ENCODE measurements around the gene CALHM5. TPM values are rescaled to one million over a fixed set of nuclear protein-coding genes. Genes with fewer than 3 reads are reported as not detected.

The CALHM5 gene
- total RNA-seq, 2 experiments from 2014 or later, result not detected

- H3K27me3 Mint-ChIP-seq, result peaks cover 15% of the 10 kb centered on the region
- H3K36me3 Mint-ChIP-seq (ENCODE audit: low read depth), result no peaks in the 10 kb centered on the region
- intact Hi-C loops (cut with micrococcal nuclease), result no loop called here
- no peak within 1 kb of the TSS for H3K27ac Mint-ChIP-seq
- H3K4me1 Mint-ChIP-seq (ENCODE audit: low read depth), result no peaks in the 10 kb centered on the region
- ATAC-seq (no peak), DNase-seq (no peak)
- ChIA-PET POLR2A (interaction anchor here (0.7 to 1.0 kb wide), 3 partner anchors 10 to 274 kb away, joined by 3 to 4 read pairs (median 4); no protein-coding TSS in a partner anchor), CTCF (interaction anchor here (0.8 to 1.3 kb wide), 2 partner anchors 9 to 17 kb away, joined by 3 to 5 read pairs; no protein-coding TSS in a partner anchor)
- TF ChIP-seq, protein P1, sequence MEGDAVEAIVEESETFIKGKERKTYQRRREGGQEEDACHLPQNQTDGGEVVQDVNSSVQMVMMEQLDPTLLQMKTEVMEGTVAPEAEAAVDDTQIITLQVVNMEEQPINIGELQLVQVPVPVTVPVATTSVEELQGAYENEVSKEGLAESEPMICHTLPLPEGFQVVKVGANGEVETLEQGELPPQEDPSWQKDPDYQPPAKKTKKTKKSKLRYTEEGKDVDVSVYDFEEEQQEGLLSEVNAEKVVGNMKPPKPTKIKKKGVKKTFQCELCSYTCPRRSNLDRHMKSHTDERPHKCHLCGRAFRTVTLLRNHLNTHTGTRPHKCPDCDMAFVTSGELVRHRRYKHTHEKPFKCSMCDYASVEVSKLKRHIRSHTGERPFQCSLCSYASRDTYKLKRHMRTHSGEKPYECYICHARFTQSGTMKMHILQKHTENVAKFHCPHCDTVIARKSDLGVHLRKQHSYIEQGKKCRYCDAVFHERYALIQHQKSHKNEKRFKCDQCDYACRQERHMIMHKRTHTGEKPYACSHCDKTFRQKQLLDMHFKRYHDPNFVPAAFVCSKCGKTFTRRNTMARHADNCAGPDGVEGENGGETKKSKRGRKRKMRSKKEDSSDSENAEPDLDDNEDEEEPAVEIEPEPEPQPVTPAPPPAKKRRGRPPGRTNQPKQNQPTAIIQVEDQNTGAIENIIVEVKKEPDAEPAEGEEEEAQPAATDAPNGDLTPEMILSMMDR (IDR thresholded peaks at IDR 0.05), result no peak
- no peaks in the 10 kb centered on the region for H3K9me3 Mint-ChIP-seq
- H3K4me3 Mint-ChIP-seq, result no peak within 1 kb of the TSS
Measured at GRCh38 chr6:116553451-116553850, 42.0 kb downstream of the CALHM5 start, which contains the start of gene CALHM4. Gene CALHM4, plus strand, starts transcription at chr6:116553751. Its CDS starts 43 bp downstream, at chr6:116553794.

DNA sequence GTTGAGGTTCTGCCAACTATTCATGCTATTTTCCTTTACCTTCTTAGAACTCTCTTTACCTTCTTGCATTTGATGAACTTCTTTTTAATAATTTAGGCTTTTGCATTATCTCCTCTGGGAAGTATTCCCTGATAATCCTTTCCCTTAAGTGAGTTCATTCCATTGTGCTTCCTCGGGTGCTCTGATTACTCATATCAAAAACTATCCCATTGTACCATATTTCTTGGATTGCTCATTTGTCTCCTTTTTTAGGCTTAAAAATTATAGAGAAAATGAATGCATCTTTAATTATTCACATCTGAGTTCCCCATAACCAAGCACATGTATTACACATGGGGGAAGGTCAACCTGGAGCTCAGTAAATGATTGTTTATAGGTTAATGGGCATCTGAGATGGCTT lies 44.6 kb downstream of the CALHM5 start:
- POLR2A ChIA-PET, result interaction anchor here (1.1 kb wide), 1 partner anchor 14 kb away, joined by 3 read pairs; no protein-coding TSS in a partner anchor
- no peak overlapping the region for H3K27ac Mint-ChIP-seq
- TF ChIP-seq, protein P1 (IDR thresholded peaks at IDR 0.05), result no peak
- H3K27me3 Mint-ChIP-seq, result peaks cover 11% of the 10 kb centered on the region
- CTCF ChIA-PET, result interaction anchor here (1.1 to 3.8 kb wide), 3 partner anchors 9 to 268 kb away, joined by 3 to 15 read pairs (median 6); no protein-coding TSS in a partner anchor
- no peaks in the 10 kb centered on the region for H3K36me3 Mint-ChIP-seq (ENCODE audit: low read depth)
- H3K4me1 Mint-ChIP-seq (ENCODE audit: low read depth), result no peaks in the 10 kb centered on the region
- intact Hi-C loops (cut with micrococcal nuclease), result no loop called here
- no peaks in the 10 kb centered on the region for H3K9me3 Mint-ChIP-seq
- DNase-seq (no peak), ATAC-seq (no peak)
- H3K4me3 Mint-ChIP-seq, result no peak overlapping the region

- H3K4me1 Mint-ChIP-seq (ENCODE audit: low read depth), result no peaks in the 10 kb centered on the region
- POLR2A ChIA-PET, result no interaction called here
- H3K27me3 Mint-ChIP-seq, result peaks cover 9% of the 10 kb centered on the region
- TF ChIP-seq, protein P1 (IDR thresholded peaks at IDR 0.05), result no peak
- H3K27ac Mint-ChIP-seq, result no peak overlapping the region
- CTCF ChIA-PET, result interaction anchor here (2.0 to 3.8 kb wide), 2 partner anchors 269 to 340 kb away, joined by 5 to 15 read pairs; no protein-coding TSS in a partner anchor
- no peak for ATAC-seq
- intact Hi-C loops (cut with micrococcal nuclease), result no loop called here
- H3K36me3 Mint-ChIP-seq (ENCODE audit: low read depth), result no peaks in the 10 kb centered on the region
- H3K9me3 Mint-ChIP-seq, result no peaks in the 10 kb centered on the region
- DNase-seq, result no peak
- H3K4me3 Mint-ChIP-seq, result no peak overlapping the region
Measured at GRCh38 chr6:116556814-116557415, 45.5 kb downstream of the CALHM5 start.

DNA sequence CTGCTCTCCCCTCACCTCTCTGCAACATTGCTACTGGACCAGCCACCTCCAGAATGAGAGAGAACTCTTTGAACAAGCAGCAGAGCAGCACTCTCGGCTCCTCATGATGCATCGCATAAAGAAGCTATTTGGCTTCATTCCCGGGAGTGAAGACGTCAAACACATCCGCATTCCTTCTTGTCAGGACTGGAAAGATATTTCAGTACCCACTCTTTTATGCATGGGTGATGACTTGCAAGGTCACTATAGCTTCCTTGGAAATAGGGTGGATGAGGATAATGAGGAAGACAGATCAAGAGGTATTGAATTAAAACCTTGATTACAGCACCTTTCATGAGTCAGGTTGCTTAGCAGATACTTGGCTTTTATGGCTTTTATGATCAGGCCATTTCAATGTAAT lies 46.5 kb downstream of the CALHM5 start:
- POLR2A ChIA-PET, result no interaction called here
- H3K36me3 Mint-ChIP-seq (ENCODE audit: low read depth), result no peaks in the 10 kb centered on the region
- CTCF ChIA-PET, result interaction anchor here (1.5 to 3.8 kb wide), 3 partner anchors 270 to 341 kb away, joined by 4 to 15 read pairs (median 5); no protein-coding TSS in a partner anchor
- no peaks in the 10 kb centered on the region for H3K4me1 Mint-ChIP-seq (ENCODE audit: low read depth)
- H3K27ac Mint-ChIP-seq, result no peak overlapping the region
- ATAC-seq (no peak), DNase-seq (no peak)
- TF ChIP-seq, protein P1 (IDR thresholded peaks at IDR 0.05), result no peak
- no peaks in the 10 kb centered on the region for H3K9me3 Mint-ChIP-seq
- intact Hi-C loops (cut with micrococcal nuclease), result no loop called here
- no peak overlapping the region for H3K4me3 Mint-ChIP-seq
- peaks cover 8% of the 10 kb centered on the region for H3K27me3 Mint-ChIP-seq

DNA sequence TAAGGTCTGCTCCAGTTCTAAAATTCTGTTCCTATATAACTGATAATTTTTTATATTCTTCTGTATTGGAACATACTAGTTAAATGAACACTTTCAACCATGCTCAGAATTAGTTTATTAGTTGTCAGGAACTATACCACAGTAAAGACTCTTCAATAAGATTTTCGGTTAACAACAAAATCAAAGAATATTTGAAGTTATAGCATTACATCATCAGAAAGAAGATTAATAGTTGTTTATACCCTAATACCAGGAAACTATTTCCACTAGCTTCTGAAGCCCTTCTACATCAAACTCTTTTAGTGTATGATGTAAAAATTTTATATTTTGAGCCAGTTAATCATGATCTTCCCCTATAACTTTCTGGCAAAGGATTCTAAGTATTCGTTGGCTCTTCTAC lies 48.7 kb downstream of the CALHM5 start:
- ATAC-seq, result no peak
- no peak for DNase-seq
- H3K36me3 Mint-ChIP-seq (ENCODE audit: low read depth), result no peaks in the 10 kb centered on the region
- ChIA-PET POLR2A (interaction anchor here (1.7 kb wide), 1 partner anchor 11 kb away, joined by 5 read pairs; the partner anchor contains the start of gene RWDD1), CTCF (interaction anchor here (0.9 to 3.7 kb wide), 25 partner anchors 9 to 547 kb away, joined by 3 to 40 read pairs (median 6); partner anchors contain the start of gene RWDD1)
- no peak overlapping the region for H3K4me3 Mint-ChIP-seq
- TF ChIP-seq, protein P1 (IDR thresholded peaks at IDR 0.05), result no peak
- H3K27ac Mint-ChIP-seq, result no peak overlapping the region
- H3K27me3 Mint-ChIP-seq, result peaks cover 2% of the 10 kb centered on the region
- H3K4me1 Mint-ChIP-seq (ENCODE audit: low read depth), result no peaks in the 10 kb centered on the region
- intact Hi-C loops (cut with micrococcal nuclease), result loop anchor here (10.0 kb wide), 1 partner anchor 275 kb away; no protein-coding TSS in a partner anchor
- H3K9me3 Mint-ChIP-seq, result no peaks in the 10 kb centered on the region
